HepG2 (cell line): ENCODE data around the gene PRKCZ. TPM values are rescaled to one million over a fixed set of nuclear protein-coding genes. Genes with fewer than 3 reads are reported as not detected.

Source experiments
- ARNT ChIP-seq: fragments of 450-650 bp; IDR thresholded peaks from 2 replicates; pipeline ENCODE4 v1.6.1; 2017
- CEBPG ChIP-seq: IDR thresholded peaks from 2 replicates; pipeline ENCODE4 v1.6.1; 2016
- ESRRA ChIP-seq: sonication (generic); formaldehyde crosslinking; IDR thresholded peaks from 2 replicates; pipeline ENCODE4 v1.5.1; 2020; ENCODE audit warnings: mild to moderate bottlenecking, low read depth, missing genetic modification reagents
- HBP1 ChIP-seq: IDR thresholded peaks from 2 replicates; pipeline ENCODE4 v1.6.1; 2016; ENCODE audit warnings: low read depth, control low read depth
- HCFC1 ChIP-seq: fragments of 150-350 bp; IDR thresholded peaks from 2 replicates; pipeline ENCODE4 v1.6.1; 2014; ENCODE audit warnings: low read depth, low read length
- HNRNPL ChIP-seq: fragments of 200-400 bp; formaldehyde crosslinking; IDR thresholded peaks from 2 replicates; pipeline ENCODE4 v1.6.1; 2017; ENCODE audit warnings: mild to moderate bottlenecking, low read depth, low read length
- MEIS2 ChIP-seq: sonication (generic); formaldehyde crosslinking; IDR thresholded peaks from 2 replicates; pipeline ENCODE4 v1.9.0; 2021; ENCODE audit warnings: mild to moderate bottlenecking, missing genetic modification reagents
- NFRKB ChIP-seq: fragments of 450-650 bp; IDR thresholded peaks from 2 replicates; pipeline ENCODE4 v1.6.1; 2017
- ONECUT2 ChIP-seq: sonication (generic); formaldehyde crosslinking; IDR thresholded peaks from 2 replicates; pipeline ENCODE4 v1.4.0; 2020; ENCODE audit warnings: missing genetic modification reagents
- RBFOX2 ChIP-seq: fragments of 200-400 bp; formaldehyde crosslinking; IDR thresholded peaks from 2 replicates; pipeline ENCODE4 v1.6.1; 2017; ENCODE audit warnings: low read depth, mild to moderate bottlenecking, low read length
- SMAD3 ChIP-seq: sonication (generic); formaldehyde crosslinking; IDR thresholded peaks from 2 replicates; pipeline ENCODE4 v1.4.0; 2020; ENCODE audit warnings: missing genetic modification reagents
- SNRNP70 ChIP-seq: fragments of 200-400 bp; formaldehyde crosslinking; IDR thresholded peaks from 2 replicates; pipeline ENCODE4 v1.6.1; 2017; ENCODE audit warnings: mild to moderate bottlenecking, low read depth, low read length, moderate library complexity
- THAP11 ChIP-seq: IDR thresholded peaks from 2 replicates; pipeline ENCODE4 v1.6.1; 2016; ENCODE audit warnings: missing biosample characterization, missing genetic modification reagents
- ZBTB2 ChIP-seq: sonication (generic); formaldehyde crosslinking; IDR thresholded peaks from 2 replicates; pipeline ENCODE4 v1.8.0; 2022; ENCODE audit warnings: low read depth, missing genetic modification reagents
- ZBTB33 ChIP-seq: sonication (generic); formaldehyde crosslinking; IDR thresholded peaks from 2 replicates; pipeline ENCODE4 v1.4.0; 2020; ENCODE audit warnings: missing genetic modification reagents
- ZNF567 ChIP-seq: sonication (generic); formaldehyde crosslinking; IDR thresholded peaks from 2 replicates; pipeline ENCODE4 v1.8.1; 2023; ENCODE audit warnings: mild to moderate bottlenecking, missing genetic modification reagents, borderline replicate concordance
- ZNF580 ChIP-seq: IDR thresholded peaks from 2 replicates; pipeline ENCODE4 v1.6.1; 2016; ENCODE audit warnings: low read depth, borderline replicate concordance
- ZNF737 ChIP-seq: sonication (generic); formaldehyde crosslinking; IDR thresholded peaks from 2 replicates; pipeline ENCODE4 v1.5.0; 2020; ENCODE audit warnings: missing genetic modification reagents, mild to moderate bottlenecking, borderline replicate concordance
- ZNF746 ChIP-seq: sonication (generic); formaldehyde crosslinking; IDR thresholded peaks from 2 replicates; pipeline ENCODE4 v1.8.0; 2022; ENCODE audit warnings: mild to moderate bottlenecking, missing genetic modification reagents
- ZNF777 ChIP-seq: sonication (generic); formaldehyde crosslinking; IDR thresholded peaks from 2 replicates; pipeline ENCODE4 v1.4.0; 2020; ENCODE audit warnings: missing genetic modification reagents
- ZNF816 ChIP-seq: sonication (generic); formaldehyde crosslinking; IDR thresholded peaks from 2 replicates; pipeline ENCODE4 v1.8.0; 2022; ENCODE audit warnings: missing genetic modification reagents, mild to moderate bottlenecking, borderline replicate concordance
- ZSCAN22 ChIP-seq: sonication (generic); formaldehyde crosslinking; IDR thresholded peaks from 2 replicates; pipeline ENCODE4 v1.4.0; 2020; ENCODE audit warnings: mild to moderate bottlenecking, missing genetic modification reagents
- polyA plus RNA-seq, 8 experiments: library from polyadenylated mRNA; depleted of rRNA in 3 of 8; stranded (reverse) in 7 of 8; unstranded in 1 of 8; fragments of >200 nt; fragmentation: Illumina TruSeq in 4 of 8; extraction: Trizol in 4 of 8; gene quantifications; 2 replicates each; pipeline versions ENCODE4 v1.2.1 to v1.2.3, GENCODE V29; 2011 to 2016; ENCODE audit warnings: low read depth in 4 of 8, missing spikeins in 1 of 8, mixed read lengths in 1 of 8; ENCODE audit not compliant: insufficient read depth in 1 of 8
- total RNA-seq, 5 experiments: library from RNA; depleted of rRNA; stranded (reverse); fragments of >200 nt; fragmentation: Illumina TruSeq; extraction: Trizol; gene quantifications; 2 replicates each; pipeline ENCODE4 v1.2.3, GENCODE V29; 2016; ENCODE audit warnings: low read depth in 1 of 5
- TF ChIP-seq, protein P1 (sequence below): sonication (generic); formaldehyde crosslinking; IDR thresholded peaks from 2 replicates; pipeline ENCODE4 v1.8.0; 2022; ENCODE audit warnings: missing genetic modification reagents, mild to moderate bottlenecking, inconsistent platforms, borderline replicate concordance
- TF ChIP-seq, protein P2 (sequence below): IDR thresholded peaks from 2 replicates; pipeline ENCODE4 v1.6.1; 2018; ENCODE audit warnings: missing genetic modification reagents

Gene PRKCZ
- total and polyA plus RNA-seq, 2 of the 13 experiments (the other 11 are each of a cell fraction or from before 2014, with no cell fraction given): 34.7 to 85.2 TPM

DNA sequence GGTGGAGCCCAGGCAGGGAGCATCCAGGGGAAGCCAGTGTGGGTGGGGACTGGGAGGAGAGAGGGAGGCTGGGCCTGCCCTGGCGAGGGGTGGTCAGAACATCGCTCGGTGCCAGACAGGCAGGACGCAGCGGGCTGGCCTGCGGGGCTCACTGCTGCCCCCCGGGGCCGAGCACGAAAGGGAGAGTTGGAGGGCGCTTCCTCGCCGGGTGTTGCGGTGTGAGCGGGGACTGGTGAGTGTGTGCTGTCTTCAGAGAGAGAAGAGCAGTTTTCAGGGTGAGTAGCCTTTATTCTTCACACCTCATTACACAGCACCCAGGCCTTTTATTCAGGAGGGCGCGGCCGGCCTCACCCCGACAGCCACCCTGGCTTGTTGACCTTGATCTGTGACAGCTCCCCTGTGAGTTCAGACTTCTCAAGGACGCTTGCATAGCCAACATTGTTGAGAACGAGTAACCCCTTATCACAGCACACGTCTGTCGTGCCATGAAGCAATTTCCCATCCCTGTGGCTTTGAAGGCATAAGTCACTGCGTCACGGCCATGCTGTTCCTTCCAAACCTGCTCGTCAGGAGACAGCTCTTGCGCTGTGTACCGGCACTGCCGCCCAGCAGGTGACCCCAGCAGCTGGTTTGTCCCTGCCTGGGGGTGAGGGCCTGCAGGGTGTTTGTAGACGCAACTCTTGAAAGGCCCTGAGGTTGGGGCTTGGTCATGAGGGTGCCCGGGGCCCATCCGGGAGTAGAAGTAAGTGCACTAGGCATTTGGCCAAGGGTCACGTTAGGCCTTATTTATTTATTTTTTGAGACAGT is 54.6 kb downstream of the PRKCZ start (continued):
- TF ChIP-seq ZSCAN22 (no peak), ZBTB33 (CRISPR knock-in tag) (no peak; the same call in none of the 2 replicates), SNRNP70 (no peak), ZBTB2 (CRISPR knock-in tag) (no peak), MEIS2 (CRISPR knock-in tag) (peak; percentile 56; the same call in 1 of the 2 replicates), NFRKB (no peak), ZNF737 (no peak), ZNF777 (no peak), HCFC1 (no peak), CEBPG (CRISPR knock-in tag) (peak; percentile 87), THAP11 (peak; percentile 63), ZNF816 (no peak), HNRNPL (peak; percentile 71; the same call in 1 of the 2 replicates), ZNF580 (0 out of 2 replicates have a peak, but pooled peaks have one; percentile 19), ARNT (no peak), ONECUT2 (CRISPR knock-in tag) (no peak), SMAD3 (no peak), ZNF567 (CRISPR knock-in tag) (no peak), RBFOX2 (0 out of 2 replicates have a peak, but pooled peaks have one; percentile 29), ESRRA (CRISPR knock-in tag) (peak; percentile 83; the same call in 1 of the 2 replicates), HBP1 (CRISPR knock-in tag) (no peak), ZNF746 (CRISPR knock-in tag) (peak; percentile 41; the same call in 1 of the 2 replicates)
- TF ChIP-seq, protein P1, sequence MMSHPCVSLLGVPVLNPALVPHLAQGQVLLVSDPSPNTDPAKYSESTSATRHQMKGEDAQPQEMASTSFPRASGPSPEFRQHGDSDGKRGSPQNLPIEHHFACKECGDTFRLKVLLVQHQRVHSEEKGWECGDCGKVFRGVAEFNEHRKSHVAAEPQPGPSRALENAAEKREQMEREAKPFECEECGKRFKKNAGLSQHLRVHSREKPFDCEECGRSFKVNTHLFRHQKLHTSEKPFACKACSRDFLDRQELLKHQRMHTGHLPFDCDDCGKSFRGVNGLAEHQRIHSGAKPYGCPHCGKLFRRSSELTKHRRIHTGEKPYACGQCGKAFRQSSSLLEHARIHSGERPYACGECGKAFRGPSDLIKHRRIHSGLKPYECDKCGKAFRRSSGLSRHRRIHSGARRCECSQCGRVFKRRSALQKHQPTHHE: no peak
- TF ChIP-seq, protein P2, sequence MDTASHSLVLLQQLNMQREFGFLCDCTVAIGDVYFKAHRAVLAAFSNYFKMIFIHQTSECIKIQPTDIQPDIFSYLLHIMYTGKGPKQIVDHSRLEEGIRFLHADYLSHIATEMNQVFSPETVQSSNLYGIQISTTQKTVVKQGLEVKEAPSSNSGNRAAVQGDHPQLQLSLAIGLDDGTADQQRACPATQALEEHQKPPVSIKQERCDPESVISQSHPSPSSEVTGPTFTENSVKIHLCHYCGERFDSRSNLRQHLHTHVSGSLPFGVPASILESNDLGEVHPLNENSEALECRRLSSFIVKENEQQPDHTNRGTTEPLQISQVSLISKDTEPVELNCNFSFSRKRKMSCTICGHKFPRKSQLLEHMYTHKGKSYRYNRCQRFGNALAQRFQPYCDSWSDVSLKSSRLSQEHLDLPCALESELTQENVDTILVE (CRISPR knock-in tag): no peak
